Upper lobe of left lung (tissue), 4 donors: ENCODE data around the gene KRT85.

Experiments
- CTCF ChIP-seq, 6 experiments: fragments of 450-650 bp in 4 of 6; fragments of 200-600 bp in 2 of 6; sonication (generic) in 2 of 6; IDR thresholded peaks; one replicate each; pipeline ENCODE4 v1.5.1; 2016 to 2019; ENCODE audit warnings: antibody characterized with exemption in 6 of 6
- EP300 ChIP-seq, 4 donors: sonication (generic); formaldehyde crosslinking; IDR thresholded peaks; one replicate each; pipeline ENCODE4 v1.5.1; 2017; ENCODE audit warnings: antibody characterized with exemption in 4 of 4, control low read depth in 2 of 4
- POLR2A ChIP-seq, 4 donors: fragments of 450-650 bp; IDR thresholded peaks; one replicate each; pipeline ENCODE4 v1.5.1; 2016 to 2017; ENCODE audit warnings: antibody characterized with exemption in 4 of 4, mild to moderate bottlenecking in 2 of 4

- TF ChIP-seq POLR2A (IDR thresholded peaks at IDR 0.05) (no peak), CTCF (IDR thresholded peaks at IDR 0.05) (no peak), EP300 (IDR thresholded peaks at IDR 0.05) (no peak)
Measured at GRCh38 chr12:52401926-52402325, 34.6 kb upstream of the KRT85 start.
